SK-N-SH treated with all-trans-retinoic acid at 6 μM for 48 hours (cell line): ENCODE results near the gene CST3.

Experiments
- ATAC-seq: fragments of 200-7000 bp; cut with Tn5 transposase; 3 replicates; pipeline ENCODE4 v1.9.1; 2020; ENCODE audit warnings: mild to moderate bottlenecking, moderate library complexity
- ARNTL ChIP-seq: fragments of 450-650 bp; formaldehyde crosslinking; IDR thresholded peaks from 2 replicates; pipeline ENCODE4 v1.5.0; 2020; ENCODE audit warnings: low read depth, mild to moderate bottlenecking, moderate library complexity, borderline replicate concordance
- BACH2 ChIP-seq: fragments of 250-450 bp; sonication (Bioruptor Pico); IDR thresholded peaks from 2 replicates; pipeline ENCODE4 v1.9.0; 2021; ENCODE audit warnings: mild to moderate bottlenecking, borderline replicate concordance
- CSDC2 ChIP-seq: fragments of 250-450 bp; sonication (Bioruptor Pico); IDR thresholded peaks from 2 replicates; pipeline ENCODE4 v1.5.0; 2020; ENCODE audit warnings: mild to moderate bottlenecking, moderate library complexity
- GLIS3 ChIP-seq: fragments of 250-450 bp; sonication (Bioruptor Pico); IDR thresholded peaks from 2 replicates; pipeline ENCODE4 v1.5.0; 2020; ENCODE audit warnings: mild to moderate bottlenecking, moderate library complexity
- ISL1 ChIP-seq: fragments of 250-450 bp; sonication (Bioruptor Pico); IDR thresholded peaks from 2 replicates; pipeline ENCODE4 v2.1.2; 2022; ENCODE audit warnings: mild to moderate bottlenecking, moderate library complexity
- OSR1 ChIP-seq: fragments of 250-450 bp; sonication (Bioruptor Pico); IDR thresholded peaks from 2 replicates; pipeline ENCODE4 v1.8.0; 2022; ENCODE audit warnings: moderate library complexity, mild to moderate bottlenecking, inconsistent platforms
- PPARA ChIP-seq: fragments of 250-450 bp; sonication (Bioruptor Pico); IDR thresholded peaks from 2 replicates; pipeline ENCODE4 v1.5.0; 2020; ENCODE audit warnings: mild to moderate bottlenecking, borderline replicate concordance
- RARB ChIP-seq: fragments of 250-450 bp; sonication (Bioruptor Pico); IDR thresholded peaks from 2 replicates; pipeline ENCODE4 v1.8.0; 2021; ENCODE audit warnings: mild to moderate bottlenecking, moderate library complexity
- SNAI2 ChIP-seq: fragments of 250-450 bp; sonication (Bioruptor Pico); IDR thresholded peaks from 2 replicates; pipeline ENCODE4 v1.5.0; 2020; ENCODE audit warnings: mild to moderate bottlenecking, moderate library complexity
- TCF4 ChIP-seq: fragments of 250-450 bp; sonication (Bioruptor Pico); IDR thresholded peaks from 2 replicates; pipeline ENCODE4 v1.8.0; 2021; ENCODE audit warnings: mild to moderate bottlenecking, moderate library complexity, borderline replicate concordance
- TOX ChIP-seq: fragments of 250-450 bp; sonication (Bioruptor Pico); IDR thresholded peaks from 2 replicates; pipeline ENCODE4 v1.8.0; 2021; ENCODE audit warnings: mild to moderate bottlenecking, moderate library complexity, borderline replicate concordance
- ZC3H10 ChIP-seq: fragments of 250-450 bp; sonication (Bioruptor Pico); IDR thresholded peaks from 2 replicates; pipeline ENCODE4 v1.5.1; 2021; ENCODE audit warnings: mild to moderate bottlenecking, moderate library complexity
- ZFP3 ChIP-seq: fragments of 250-450 bp; sonication (Bioruptor Pico); IDR thresholded peaks from 2 replicates; pipeline ENCODE4 v1.5.0; 2020; ENCODE audit warnings: mild to moderate bottlenecking, moderate library complexity
- ZFP30 ChIP-seq: fragments of 450-650 bp; formaldehyde crosslinking; IDR thresholded peaks from 2 replicates; pipeline ENCODE4 v1.5.0; 2022; ENCODE audit warnings: mild to moderate bottlenecking, moderate library complexity
- ZNF565 ChIP-seq: fragments of 450-650 bp; formaldehyde crosslinking; conservative IDR thresholded peaks from 2 replicates; pipeline ENCODE4 v1.5.0; 2020; ENCODE audit warnings: low read depth, mild to moderate bottlenecking, moderate library complexity
- ZNF70 ChIP-seq: fragments of 450-650 bp; formaldehyde crosslinking; IDR thresholded peaks from 2 replicates; pipeline ENCODE4 v1.5.0; 2020; ENCODE audit warnings: mild to moderate bottlenecking, moderate library complexity
- ZNF8 ChIP-seq: fragments of 450-650 bp; formaldehyde crosslinking; IDR thresholded peaks from 2 replicates; pipeline ENCODE4 v1.5.0; 2020; ENCODE audit warnings: mild to moderate bottlenecking, moderate library complexity
- TF ChIP-seq, protein P1 (sequence below): fragments of 250-450 bp; sonication (Bioruptor Pico); IDR thresholded peaks from 2 replicates; pipeline ENCODE4 v1.5.1; 2020; ENCODE audit warnings: low read depth, mild to moderate bottlenecking, moderate library complexity
- TF ChIP-seq, protein P2 (sequence below): fragments of 250-450 bp; sonication (Bioruptor Pico); IDR thresholded peaks from 2 replicates; pipeline ENCODE4 v1.5.0; 2020; ENCODE audit warnings: mild to moderate bottlenecking, moderate library complexity
- TF ChIP-seq, protein P3 (sequence below): fragments of 250-450 bp; sonication (Bioruptor Pico); IDR thresholded peaks from 2 replicates; pipeline ENCODE4 v1.8.0; 2020; ENCODE audit warnings: mild to moderate bottlenecking, moderate library complexity, borderline replicate concordance
- TF ChIP-seq, protein P4 (sequence below): fragments of 250-450 bp; sonication (Bioruptor Pico); IDR thresholded peaks from 2 replicates; pipeline ENCODE4 v1.5.1; 2021; ENCODE audit warnings: mild to moderate bottlenecking, moderate library complexity
- TF ChIP-seq, protein P5 (sequence below): fragments of 250-450 bp; sonication (Bioruptor Pico); IDR thresholded peaks from 2 replicates; pipeline ENCODE4 v1.8.0; 2021; ENCODE audit warnings: low read depth, mild to moderate bottlenecking, moderate library complexity, borderline replicate concordance

Gene CST3

DNA sequence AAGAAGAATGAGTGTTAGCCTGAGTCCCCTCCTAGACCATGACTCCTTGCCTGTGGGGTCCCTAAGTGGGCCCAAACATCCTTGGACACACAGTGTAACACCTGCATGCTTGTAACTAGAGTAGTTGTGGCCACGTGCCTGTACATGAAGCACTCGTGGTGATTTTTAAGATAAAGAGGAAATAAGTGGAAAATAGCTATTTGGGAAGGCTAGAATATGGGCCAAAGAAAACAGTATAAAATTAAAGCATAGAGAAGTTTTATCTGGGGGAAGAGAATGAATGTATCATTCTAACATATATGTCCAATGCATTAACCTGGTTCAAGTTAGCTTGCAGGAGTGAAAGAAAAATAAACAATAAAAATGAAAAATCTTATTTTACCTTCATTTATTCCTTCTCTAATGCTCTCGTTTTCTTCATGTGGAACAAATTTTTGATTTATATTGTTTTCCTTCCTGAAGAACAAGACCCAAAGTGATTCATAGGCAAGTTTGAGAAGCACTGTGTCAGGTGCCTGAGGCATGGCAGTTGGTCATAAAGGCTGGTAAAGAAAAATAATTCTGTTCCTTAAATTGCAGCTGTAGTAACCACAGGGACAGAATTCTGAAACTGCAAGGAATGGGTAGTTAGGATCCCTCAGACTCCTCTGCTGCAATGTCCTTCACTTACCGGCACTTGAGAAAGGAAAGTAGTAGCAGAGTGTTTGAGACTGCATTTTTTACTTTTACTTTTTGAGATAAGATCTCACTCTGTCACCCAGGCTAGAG, 8.5 kb upstream of the CST3 start:
- no peak for ATAC-seq
- TF ChIP-seq ZNF565 (CRISPR knock-in tag) (no peak), ZFP3 (CRISPR knock-in tag) (no peak), RARB (CRISPR knock-in tag) (no peak), BACH2 (CRISPR knock-in tag) (no peak), SNAI2 (CRISPR knock-in tag) (no peak), PPARA (no peak), CSDC2 (CRISPR knock-in tag) (no peak)
- TF ChIP-seq, protein P1, sequence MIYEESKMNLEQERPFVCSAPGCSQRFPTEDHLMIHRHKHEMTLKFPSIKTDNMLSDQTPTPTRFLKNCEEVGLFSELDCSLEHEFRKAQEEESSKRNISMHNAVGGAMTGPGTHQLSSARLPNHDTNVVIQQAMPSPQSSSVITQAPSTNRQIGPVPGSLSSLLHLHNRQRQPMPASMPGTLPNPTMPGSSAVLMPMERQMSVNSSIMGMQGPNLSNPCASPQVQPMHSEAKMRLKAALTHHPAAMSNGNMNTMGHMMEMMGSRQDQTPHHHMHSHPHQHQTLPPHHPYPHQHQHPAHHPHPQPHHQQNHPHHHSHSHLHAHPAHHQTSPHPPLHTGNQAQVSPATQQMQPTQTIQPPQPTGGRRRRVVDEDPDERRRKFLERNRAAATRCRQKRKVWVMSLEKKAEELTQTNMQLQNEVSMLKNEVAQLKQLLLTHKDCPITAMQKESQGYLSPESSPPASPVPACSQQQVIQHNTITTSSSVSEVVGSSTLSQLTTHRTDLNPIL (CRISPR knock-in tag) = no peak
- TF ChIP-seq, all 23 proteins: peak for 0

DNA sequence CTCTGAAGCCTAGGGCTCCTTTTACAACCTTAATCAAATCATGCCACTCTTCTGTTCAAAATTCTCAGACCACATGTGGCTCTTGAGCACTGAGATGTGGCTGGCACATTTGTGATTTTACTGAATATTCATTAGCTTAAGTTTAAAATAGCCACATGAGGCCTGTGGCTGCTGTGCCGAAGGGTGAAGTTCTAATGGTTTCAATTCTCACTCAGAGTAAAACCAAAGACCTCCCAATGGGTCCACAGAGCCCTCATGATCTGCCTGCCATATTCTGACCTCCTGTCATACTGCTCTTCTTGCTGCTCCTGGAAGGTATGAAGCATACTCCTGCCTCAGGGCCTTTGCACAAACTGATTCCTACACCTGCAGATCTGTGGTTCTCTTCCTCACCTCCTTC, 7.8 kb upstream of the CST3 start:
- TF ChIP-seq, protein P2, sequence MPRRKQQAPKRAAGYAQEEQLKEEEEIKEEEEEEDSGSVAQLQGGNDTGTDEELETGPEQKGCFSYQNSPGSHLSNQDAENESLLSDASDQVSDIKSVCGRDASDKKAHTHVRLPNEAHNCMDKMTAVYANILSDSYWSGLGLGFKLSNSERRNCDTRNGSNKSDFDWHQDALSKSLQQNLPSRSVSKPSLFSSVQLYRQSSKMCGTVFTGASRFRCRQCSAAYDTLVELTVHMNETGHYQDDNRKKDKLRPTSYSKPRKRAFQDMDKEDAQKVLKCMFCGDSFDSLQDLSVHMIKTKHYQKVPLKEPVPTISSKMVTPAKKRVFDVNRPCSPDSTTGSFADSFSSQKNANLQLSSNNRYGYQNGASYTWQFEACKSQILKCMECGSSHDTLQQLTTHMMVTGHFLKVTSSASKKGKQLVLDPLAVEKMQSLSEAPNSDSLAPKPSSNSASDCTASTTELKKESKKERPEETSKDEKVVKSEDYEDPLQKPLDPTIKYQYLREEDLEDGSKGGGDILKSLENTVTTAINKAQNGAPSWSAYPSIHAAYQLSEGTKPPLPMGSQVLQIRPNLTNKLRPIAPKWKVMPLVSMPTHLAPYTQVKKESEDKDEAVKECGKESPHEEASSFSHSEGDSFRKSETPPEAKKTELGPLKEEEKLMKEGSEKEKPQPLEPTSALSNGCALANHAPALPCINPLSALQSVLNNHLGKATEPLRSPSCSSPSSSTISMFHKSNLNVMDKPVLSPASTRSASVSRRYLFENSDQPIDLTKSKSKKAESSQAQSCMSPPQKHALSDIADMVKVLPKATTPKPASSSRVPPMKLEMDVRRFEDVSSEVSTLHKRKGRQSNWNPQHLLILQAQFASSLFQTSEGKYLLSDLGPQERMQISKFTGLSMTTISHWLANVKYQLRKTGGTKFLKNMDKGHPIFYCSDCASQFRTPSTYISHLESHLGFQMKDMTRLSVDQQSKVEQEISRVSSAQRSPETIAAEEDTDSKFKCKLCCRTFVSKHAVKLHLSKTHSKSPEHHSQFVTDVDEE (CRISPR knock-in tag) = no peak
- no peak for ATAC-seq

DNA sequence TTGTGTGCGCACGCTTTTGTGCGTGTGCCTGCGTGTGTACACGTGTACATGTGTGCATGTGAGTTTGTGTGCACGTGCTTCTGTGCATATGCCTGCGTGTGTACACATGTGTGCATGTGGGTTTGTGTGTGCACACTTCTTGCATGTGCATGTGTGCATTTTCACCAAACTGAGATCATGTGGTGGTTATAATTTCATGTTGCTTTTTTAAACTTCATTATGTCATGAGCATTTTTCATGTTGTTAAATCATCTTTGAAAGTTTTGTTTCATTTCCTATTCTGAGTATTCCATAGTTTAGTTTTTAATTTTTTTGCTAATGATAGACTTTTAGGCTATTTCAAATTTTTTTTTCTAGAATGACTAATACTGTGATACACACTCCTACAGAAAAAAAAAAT, 6.4 kb upstream of the CST3 start:
- no peak for TF ChIP-seq PPARA
- no peak for TF ChIP-seq TOX
- no peak for TF ChIP-seq ZC3H10 (CRISPR knock-in tag)
- TF ChIP-seq, all 23 proteins: peak for 0
- no peak for ATAC-seq

DNA sequence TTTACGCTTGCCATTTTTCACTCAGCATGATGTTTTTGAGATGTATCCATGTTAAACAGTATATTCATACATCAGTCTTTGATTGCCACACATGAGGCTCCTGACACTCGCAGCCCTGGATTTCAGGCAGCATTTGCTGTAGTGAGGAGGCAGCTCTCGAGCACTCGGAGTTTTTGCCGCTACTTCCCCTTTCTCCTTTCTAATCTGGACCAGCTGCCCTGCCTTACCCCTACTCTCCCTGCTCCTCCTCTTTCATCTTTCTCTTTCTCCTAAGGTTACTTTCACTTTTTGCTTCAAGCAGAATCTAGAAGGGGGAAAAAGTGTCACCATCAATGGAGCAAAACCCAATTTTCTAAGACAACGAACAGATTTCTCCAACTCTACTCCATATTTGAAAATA, 5.9 kb upstream of the CST3 start:
- ATAC-seq = no peak
- TF ChIP-seq GLIS3 (no peak), ZC3H10 (CRISPR knock-in tag) (no peak), ISL1 (CRISPR knock-in tag) (no peak), ZNF70 (CRISPR knock-in tag) (no peak), ZFP3 (CRISPR knock-in tag) (no peak), ZNF8 (CRISPR knock-in tag) (no peak), TCF4 (CRISPR knock-in tag) (no peak), ZFP30 (CRISPR knock-in tag) (no peak), OSR1 (CRISPR knock-in tag) (no peak), TOX (no peak), SNAI2 (CRISPR knock-in tag) (no peak), ARNTL (CRISPR knock-in tag) (no peak)
- TF ChIP-seq, protein P2 (CRISPR knock-in tag) = no peak
- TF ChIP-seq, protein P3, sequence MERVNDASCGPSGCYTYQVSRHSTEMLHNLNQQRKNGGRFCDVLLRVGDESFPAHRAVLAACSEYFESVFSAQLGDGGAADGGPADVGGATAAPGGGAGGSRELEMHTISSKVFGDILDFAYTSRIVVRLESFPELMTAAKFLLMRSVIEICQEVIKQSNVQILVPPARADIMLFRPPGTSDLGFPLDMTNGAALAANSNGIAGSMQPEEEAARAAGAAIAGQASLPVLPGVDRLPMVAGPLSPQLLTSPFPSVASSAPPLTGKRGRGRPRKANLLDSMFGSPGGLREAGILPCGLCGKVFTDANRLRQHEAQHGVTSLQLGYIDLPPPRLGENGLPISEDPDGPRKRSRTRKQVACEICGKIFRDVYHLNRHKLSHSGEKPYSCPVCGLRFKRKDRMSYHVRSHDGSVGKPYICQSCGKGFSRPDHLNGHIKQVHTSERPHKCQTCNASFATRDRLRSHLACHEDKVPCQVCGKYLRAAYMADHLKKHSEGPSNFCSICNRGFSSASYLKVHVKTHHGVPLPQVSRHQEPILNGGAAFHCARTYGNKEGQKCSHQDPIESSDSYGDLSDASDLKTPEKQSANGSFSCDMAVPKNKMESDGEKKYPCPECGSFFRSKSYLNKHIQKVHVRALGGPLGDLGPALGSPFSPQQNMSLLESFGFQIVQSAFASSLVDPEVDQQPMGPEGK (CRISPR knock-in tag) = no peak
- TF ChIP-seq, protein P4, sequence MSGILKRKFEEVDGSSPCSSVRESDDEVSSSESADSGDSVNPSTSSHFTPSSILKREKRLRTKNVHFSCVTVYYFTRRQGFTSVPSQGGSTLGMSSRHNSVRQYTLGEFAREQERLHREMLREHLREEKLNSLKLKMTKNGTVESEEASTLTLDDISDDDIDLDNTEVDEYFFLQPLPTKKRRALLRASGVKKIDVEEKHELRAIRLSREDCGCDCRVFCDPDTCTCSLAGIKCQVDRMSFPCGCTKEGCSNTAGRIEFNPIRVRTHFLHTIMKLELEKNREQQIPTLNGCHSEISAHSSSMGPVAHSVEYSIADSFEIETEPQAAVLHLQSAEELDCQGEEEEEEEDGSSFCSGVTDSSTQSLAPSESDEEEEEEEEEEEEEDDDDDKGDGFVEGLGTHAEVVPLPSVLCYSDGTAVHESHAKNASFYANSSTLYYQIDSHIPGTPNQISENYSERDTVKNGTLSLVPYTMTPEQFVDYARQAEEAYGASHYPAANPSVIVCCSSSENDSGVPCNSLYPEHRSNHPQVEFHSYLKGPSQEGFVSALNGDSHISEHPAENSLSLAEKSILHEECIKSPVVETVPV (CRISPR knock-in tag) = no peak
- TF ChIP-seq, protein P5, sequence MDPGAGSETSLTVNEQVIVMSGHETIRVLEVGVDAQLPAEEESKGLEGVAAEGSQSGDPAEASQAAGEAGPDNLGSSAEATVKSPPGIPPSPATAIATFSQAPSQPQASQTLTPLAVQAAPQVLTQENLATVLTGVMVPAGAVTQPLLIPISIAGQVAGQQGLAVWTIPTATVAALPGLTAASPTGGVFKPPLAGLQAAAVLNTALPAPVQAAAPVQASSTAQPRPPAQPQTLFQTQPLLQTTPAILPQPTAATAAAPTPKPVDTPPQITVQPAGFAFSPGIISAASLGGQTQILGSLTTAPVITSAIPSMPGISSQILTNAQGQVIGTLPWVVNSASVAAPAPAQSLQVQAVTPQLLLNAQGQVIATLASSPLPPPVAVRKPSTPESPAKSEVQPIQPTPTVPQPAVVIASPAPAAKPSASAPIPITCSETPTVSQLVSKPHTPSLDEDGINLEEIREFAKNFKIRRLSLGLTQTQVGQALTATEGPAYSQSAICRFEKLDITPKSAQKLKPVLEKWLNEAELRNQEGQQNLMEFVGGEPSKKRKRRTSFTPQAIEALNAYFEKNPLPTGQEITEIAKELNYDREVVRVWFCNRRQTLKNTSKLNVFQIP (CRISPR knock-in tag) = no peak
- TF ChIP-seq, all 23 proteins: peak for 0
